Muscle layer of colon (tissue), 2 donors: ENCODE data around the gene CDK5RAP2.
"Not testable (repeated sequence)": the region's sequence is repeated elsewhere in the genome, so short reads cannot be mapped to it uniquely, and the experiment has no call there.

ENCODE experiments used
- H3K27ac ChIP-seq: one replicate; pipeline ENCODE4 v1.7.0; 2013; ENCODE audit warnings: low read depth, mild to moderate bottlenecking, low read length, moderate library complexity
- H3K27me3 ChIP-seq, 2 donors: one replicate each; pipeline ENCODE4 v1.7.0; 2013; ENCODE audit warnings: low read length in 2 of 2, mild to moderate bottlenecking in 2 of 2; ENCODE audit not compliant: insufficient read depth in 2 of 2, control insufficient read depth in 1 of 2
- H3K36me3 ChIP-seq: one replicate; pipeline ENCODE4 v1.7.0; 2013; ENCODE audit warnings: mild to moderate bottlenecking, low read length; ENCODE audit not compliant: insufficient read depth
- H3K4me1 ChIP-seq: one replicate; pipeline ENCODE4 v1.7.0; 2013; ENCODE audit warnings: mild to moderate bottlenecking, low read length; ENCODE audit not compliant: insufficient read depth
- H3K4me3 ChIP-seq, 2 donors: one replicate each; pipeline ENCODE4 v1.7.0; 2013; ENCODE audit warnings: low read length in 2 of 2, low read depth in 1 of 2, mild to moderate bottlenecking in 1 of 2, moderate library complexity in 1 of 2
- H3K9ac ChIP-seq: one replicate; pipeline ENCODE4 v1.7.0; 2013; ENCODE audit warnings: low read length
- H3K9me3 ChIP-seq: one replicate; pipeline ENCODE4 v1.7.0; 2013; ENCODE audit warnings: mild to moderate bottlenecking, low read length
- donor health status: abdominal sarcoma.
- donor health status: Adenocarcinoma of cecum.

CDK5RAP2 gene

GRCh38 chr9:120539951-120540350 lies 40.0 kb downstream of the CDK5RAP2 start:
- H3K36me3 ChIP-seq = peaks cover 72% of the 10 kb centered on the region
- no peak overlapping the region for H3K4me3 ChIP-seq
- no peaks in the 10 kb centered on the region for H3K4me1 ChIP-seq
- no peaks in the 10 kb centered on the region for H3K27me3 ChIP-seq
- no peaks in the 10 kb centered on the region for H3K9me3 ChIP-seq
- H3K9ac ChIP-seq = no peak overlapping the region
- no peak overlapping the region for H3K27ac ChIP-seq

DNA sequence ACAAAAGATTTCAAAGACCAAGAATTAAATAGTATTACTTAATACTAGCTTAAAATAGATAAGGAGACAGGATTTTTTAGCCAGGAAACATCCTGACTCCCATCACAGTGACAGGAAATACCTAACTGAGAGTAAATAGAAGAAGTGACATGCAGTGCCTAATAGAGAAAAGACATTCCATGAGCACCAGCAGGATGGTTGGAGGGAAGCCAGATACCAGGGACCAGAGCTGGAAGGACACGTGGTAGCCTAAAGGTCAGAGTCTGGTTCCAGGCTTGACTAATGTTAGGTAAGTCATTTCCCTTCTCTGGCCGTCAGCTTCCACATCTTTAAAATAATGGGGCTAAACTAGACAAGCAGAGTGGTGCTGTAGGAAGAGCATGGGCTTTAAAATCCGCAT lies 41.6 kb downstream of the CDK5RAP2 start:
- Histone ChIP-seq H3K27me3 (no peaks in the 10 kb centered on the region), H3K36me3 (peaks cover 72% of the 10 kb centered on the region), H3K4me3 (no peak overlapping the region), H3K9ac (no peak overlapping the region), H3K9me3 (no peaks in the 10 kb centered on the region), H3K4me1 (no peaks in the 10 kb centered on the region), H3K27ac (no peak overlapping the region)

DNA sequence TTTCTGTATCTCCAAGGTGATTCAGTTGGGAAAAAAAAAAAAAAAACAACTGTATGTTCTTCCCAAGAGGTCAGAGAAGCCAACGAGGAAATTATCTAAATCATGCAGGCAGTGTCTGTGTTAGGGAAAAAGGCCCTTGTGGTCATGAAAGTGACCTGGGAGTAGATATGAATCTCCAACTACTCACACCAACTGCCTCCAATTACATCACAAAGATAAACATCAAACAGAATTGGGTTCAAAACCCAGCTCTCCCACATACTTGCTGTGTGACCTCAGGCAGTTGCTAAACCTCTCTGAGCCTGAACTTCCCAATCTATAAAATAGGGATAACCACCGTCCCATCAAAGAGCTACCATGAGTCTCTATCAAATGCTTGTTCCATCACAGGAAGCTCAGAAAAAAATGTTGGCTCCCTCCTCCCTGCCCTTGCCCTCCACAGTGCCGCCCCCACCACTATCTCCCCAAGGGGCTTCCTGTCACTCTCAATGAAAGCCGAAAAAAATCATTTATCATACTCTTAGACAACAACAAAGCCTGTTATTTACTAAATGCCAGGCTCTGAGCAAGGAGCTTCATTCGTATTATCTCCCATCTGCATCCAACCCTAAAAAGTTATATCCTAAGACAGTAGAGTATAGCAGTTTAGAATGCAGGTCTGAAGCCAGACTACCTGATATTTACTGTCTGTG lies 42.9 kb downstream of the CDK5RAP2 start:
- no peak overlapping the region for H3K27ac ChIP-seq
- no peaks in the 10 kb centered on the region for H3K4me1 ChIP-seq
- no peak overlapping the region for H3K4me3 ChIP-seq
- H3K36me3 ChIP-seq = peaks cover 73% of the 10 kb centered on the region
- H3K27me3 ChIP-seq = no peaks in the 10 kb centered on the region
- no peak overlapping the region for H3K9ac ChIP-seq
- H3K9me3 ChIP-seq = no peaks in the 10 kb centered on the region

GRCh38 chr9:120536094-120536493 lies 43.9 kb downstream of the CDK5RAP2 start:
- Histone ChIP-seq H3K9ac (no peak overlapping the region), H3K27me3 (no peaks in the 10 kb centered on the region), H3K27ac (no peak overlapping the region), H3K4me1 (no peaks in the 10 kb centered on the region), H3K36me3 (peaks cover 73% of the 10 kb centered on the region), H3K4me3 (no peak overlapping the region), H3K9me3 (no peaks in the 10 kb centered on the region)

DNA sequence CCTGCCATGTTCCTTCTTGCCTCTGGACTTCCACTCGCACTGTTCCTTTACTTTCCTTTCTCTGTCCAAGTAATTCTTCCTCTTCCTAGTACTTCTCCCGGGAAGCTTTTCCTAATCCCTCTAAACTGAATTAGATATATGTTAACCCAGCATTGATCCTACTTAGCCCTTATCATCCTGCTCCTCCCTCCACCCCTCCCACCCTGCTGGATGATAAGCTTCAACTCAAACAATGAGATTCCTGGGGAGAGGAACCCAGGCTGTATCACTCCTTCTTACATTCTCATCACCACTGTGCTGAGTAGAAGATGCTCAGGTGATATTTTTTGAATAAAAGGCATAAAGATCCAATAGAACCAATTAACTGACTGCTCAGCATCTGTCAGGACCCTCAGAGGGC lies 45.7 kb downstream of the CDK5RAP2 start:
- peaks cover 74% of the 10 kb centered on the region for H3K36me3 ChIP-seq
- H3K27ac ChIP-seq = no peak overlapping the region
- H3K9me3 ChIP-seq = no peaks in the 10 kb centered on the region
- no peaks in the 10 kb centered on the region for H3K4me1 ChIP-seq
- H3K4me3 ChIP-seq = no peak overlapping the region
- H3K9ac ChIP-seq = no peak overlapping the region
- no peaks in the 10 kb centered on the region for H3K27me3 ChIP-seq

DNA sequence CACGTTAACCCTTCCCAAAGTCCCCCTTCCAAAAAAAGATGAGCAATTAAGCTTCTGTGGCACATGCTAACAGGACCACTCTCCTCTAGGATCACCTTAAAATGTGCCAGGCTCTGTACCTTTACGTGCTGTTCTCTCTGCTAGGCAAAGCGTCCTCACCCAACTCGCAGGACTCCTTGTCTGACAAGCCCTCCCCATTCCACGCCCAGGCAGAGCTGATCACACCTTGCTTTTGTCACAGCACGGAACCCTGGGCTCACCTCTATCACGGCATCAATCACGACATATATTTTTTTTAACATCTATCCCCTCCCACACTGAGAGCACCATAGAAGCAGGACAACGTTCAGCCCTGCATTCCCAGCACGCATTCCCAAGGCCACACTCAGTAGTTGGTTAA lies 47.1 kb downstream of the CDK5RAP2 start:
- Histone ChIP-seq H3K4me3 (no peak overlapping the region), H3K27ac (no peak overlapping the region), H3K9me3 (no peaks in the 10 kb centered on the region), H3K36me3 (peaks cover 76% of the 10 kb centered on the region), H3K27me3 (no peaks in the 10 kb centered on the region), H3K4me1 (no peaks in the 10 kb centered on the region), H3K9ac (no peak overlapping the region)

- H3K4me1 ChIP-seq = no peaks in the 10 kb centered on the region
- H3K9ac ChIP-seq = no peak overlapping the region
- H3K4me3 ChIP-seq = no peak overlapping the region
- no peaks in the 10 kb centered on the region for H3K9me3 ChIP-seq
- H3K27ac ChIP-seq = no peak overlapping the region
- peaks cover 76% of the 10 kb centered on the region for H3K36me3 ChIP-seq
- no peaks in the 10 kb centered on the region for H3K27me3 ChIP-seq
Observed at GRCh38 chr9:120532475-120532874, 47.5 kb downstream of the CDK5RAP2 start.

DNA sequence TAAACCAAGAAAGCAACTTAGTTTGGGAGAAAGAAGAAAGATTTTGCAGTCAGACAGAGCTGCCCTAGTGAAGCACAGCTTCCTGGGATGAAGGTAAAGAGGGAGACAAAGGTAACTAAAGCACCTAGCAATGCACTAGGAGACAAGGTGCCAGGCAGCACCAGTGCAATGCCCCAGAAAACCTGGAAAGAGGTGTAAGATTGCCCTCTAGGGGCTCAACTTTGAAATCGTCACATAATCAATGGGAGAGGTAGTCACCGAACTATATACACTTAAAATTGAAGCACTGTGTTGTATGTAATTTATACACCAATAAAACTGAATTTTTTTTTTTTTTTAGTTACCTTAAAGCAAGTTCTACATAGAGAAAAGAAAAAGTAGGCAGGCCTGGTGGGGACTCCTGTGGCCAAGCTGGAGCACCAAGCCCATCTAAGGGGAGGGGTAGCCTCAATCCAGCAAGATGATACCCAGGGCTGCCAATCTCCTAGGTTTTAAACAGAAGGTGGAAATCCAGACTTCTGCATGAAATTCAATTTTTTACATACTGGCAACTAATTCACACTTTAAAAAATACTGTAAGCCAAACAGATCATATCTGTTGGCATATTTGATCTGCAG lies 48.2 kb downstream of the CDK5RAP2 start:
- Histone ChIP-seq H3K27me3 (no peaks in the 10 kb centered on the region), H3K9me3 (no peaks in the 10 kb centered on the region), H3K4me1 (no peaks in the 10 kb centered on the region), H3K36me3 (peaks cover 75% of the 10 kb centered on the region), H3K27ac (no peak overlapping the region), H3K9ac (no peak overlapping the region), H3K4me3 (no peak overlapping the region)

DNA sequence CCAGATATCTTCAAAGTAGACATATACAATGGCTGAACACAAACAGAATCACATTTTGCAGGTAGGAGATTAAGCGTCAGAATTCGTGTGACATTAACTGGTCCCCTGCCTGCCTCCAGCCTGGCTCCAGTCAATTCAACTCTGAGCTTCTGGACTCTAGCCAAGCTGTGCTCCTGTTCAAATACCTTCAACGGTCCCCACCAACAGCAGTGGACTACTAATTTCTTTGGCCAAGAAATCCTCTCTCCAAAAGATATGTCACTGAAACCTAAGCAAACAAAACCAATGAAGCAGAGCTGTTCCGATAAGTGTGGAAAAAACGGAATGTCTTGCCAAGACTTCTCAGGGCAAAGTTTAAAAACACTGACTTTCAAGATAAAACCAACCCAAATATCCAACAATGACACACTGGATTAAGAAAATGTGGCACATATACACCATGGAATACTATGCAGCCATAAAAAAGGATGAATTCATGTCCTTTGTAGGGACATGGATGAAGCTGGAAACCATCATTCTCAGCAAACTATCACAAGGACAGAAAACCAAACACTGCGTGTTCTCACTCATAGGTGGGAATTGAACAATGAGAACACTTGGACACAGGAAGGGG lies 49.6 kb downstream of the CDK5RAP2 start:
- H3K27me3 ChIP-seq, H3K4me1 ChIP-seq, H3K4me3 ChIP-seq, H3K27ac ChIP-seq, H3K9me3 ChIP-seq, H3K9ac ChIP-seq: not testable (repeated sequence)
- peaks cover 78% of the 10 kb centered on the region for H3K36me3 ChIP-seq

- Histone ChIP-seq H3K9me3 (no peaks in the 10 kb centered on the region), H3K4me3 (no peak overlapping the region), H3K9ac (no peak overlapping the region), H3K27me3 (no peaks in the 10 kb centered on the region), H3K36me3 (peaks cover 78% of the 10 kb centered on the region), H3K27ac (no peak overlapping the region), H3K4me1 (no peaks in the 10 kb centered on the region)
Observed at GRCh38 chr9:120528829-120529228, 51.1 kb downstream of the CDK5RAP2 start.

DNA sequence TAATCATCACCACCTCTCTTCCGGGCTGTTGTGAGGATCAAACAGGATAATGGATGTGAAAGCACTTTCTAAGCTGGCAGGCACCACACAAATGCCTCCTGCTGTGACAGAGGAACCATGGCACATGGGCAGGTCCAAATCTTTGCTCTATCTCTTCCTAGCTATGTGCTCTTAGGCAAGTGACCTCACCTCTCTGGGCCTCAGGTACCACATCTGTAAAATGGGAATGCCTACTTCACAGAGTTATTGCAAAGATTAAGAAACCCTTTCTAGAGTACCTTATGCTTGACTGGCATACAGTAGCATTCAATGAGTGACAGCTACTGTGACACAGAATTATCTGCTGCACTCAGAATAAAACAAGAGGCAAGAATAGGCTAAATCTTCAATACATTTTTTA lies 51.6 kb downstream of the CDK5RAP2 start:
- no peaks in the 10 kb centered on the region for H3K9me3 ChIP-seq

DNA sequence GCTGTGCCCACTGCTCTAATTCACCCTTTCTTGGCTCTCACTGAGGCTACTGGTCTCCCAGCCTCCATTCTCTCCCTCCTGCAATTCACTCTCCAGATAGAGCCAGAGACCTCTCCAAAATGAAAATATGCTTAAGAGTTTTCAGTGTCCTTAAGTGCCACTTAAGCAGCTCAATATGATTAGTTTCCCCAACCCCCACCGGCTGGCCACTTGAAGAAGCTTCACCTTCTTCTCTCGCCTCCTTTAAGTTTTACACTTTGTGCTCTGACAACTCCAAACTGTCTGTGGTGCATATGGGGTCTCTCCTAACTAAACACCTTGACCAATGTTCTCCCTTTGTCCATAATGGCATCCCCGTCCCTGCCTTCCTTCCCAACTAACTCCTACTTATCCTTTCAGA lies 53.4 kb downstream of the CDK5RAP2 start:
- Histone ChIP-seq H3K27me3 (no peaks in the 10 kb centered on the region), H3K9ac (no peak overlapping the region), H3K9me3 (no peaks in the 10 kb centered on the region), H3K4me1 (no peaks in the 10 kb centered on the region), H3K27ac (no peak overlapping the region), H3K36me3 (peaks cover 76% of the 10 kb centered on the region), H3K4me3 (no peak overlapping the region)

More for the DNA sequence above, 51.6 kb downstream of the CDK5RAP2 start:
- Histone ChIP-seq H3K27ac (no peak overlapping the region), H3K4me3 (no peak overlapping the region), H3K4me1 (no peaks in the 10 kb centered on the region), H3K27me3 (no peaks in the 10 kb centered on the region), H3K9ac (no peak overlapping the region), H3K36me3 (peaks cover 80% of the 10 kb centered on the region)
